WI38 (cell line): ENCODE results near the gene POLR1A.
A peak's percentile ranks its signal among the peaks of the same experiment; 100 is the strongest.

Experiments
- H3K4me3 ChIP-seq: 2 replicates; pipeline ENCODE4 v1.5.1; 2011; ENCODE audit warnings: low read depth, mild to moderate bottlenecking, control low read depth, low read length
- CTCF ChIP-seq: IDR thresholded peaks from 2 replicates; pipeline ENCODE4 v1.5.1; 2012; ENCODE audit warnings: low read depth, mild to moderate bottlenecking, control low read depth, low read length

POLR1A gene

GRCh38 chr2:86097114-86097896 is 8.4 kb downstream of the POLR1A start:
- no peak for TF ChIP-seq CTCF

DNA sequence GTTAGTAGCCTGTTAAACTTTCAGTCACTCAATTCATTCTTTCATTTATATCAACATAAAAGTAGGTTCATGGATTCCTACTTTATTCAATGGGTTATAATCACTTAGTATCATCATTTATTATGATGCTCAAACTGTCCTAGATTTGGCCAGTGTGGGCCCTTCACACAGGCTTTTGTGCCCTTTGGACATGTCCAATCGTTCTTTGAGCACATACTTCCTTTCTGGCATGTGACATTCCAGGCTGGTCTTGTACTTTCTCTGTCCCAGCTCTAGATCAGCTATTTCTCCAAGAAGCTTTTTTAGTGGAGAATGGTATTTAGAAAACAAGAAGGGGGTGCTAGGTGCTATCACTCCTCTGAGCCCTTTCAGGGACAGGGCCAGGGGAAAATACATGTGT is 11.5 kb downstream of the POLR1A start:
- no peak for TF ChIP-seq CTCF
- H3K4me3 ChIP-seq: no peak overlapping the region

More at GRCh38 chr2:86097114-86097896, 8.4 kb downstream of the POLR1A start:
- H3K4me3 ChIP-seq: no peak overlapping the region

DNA sequence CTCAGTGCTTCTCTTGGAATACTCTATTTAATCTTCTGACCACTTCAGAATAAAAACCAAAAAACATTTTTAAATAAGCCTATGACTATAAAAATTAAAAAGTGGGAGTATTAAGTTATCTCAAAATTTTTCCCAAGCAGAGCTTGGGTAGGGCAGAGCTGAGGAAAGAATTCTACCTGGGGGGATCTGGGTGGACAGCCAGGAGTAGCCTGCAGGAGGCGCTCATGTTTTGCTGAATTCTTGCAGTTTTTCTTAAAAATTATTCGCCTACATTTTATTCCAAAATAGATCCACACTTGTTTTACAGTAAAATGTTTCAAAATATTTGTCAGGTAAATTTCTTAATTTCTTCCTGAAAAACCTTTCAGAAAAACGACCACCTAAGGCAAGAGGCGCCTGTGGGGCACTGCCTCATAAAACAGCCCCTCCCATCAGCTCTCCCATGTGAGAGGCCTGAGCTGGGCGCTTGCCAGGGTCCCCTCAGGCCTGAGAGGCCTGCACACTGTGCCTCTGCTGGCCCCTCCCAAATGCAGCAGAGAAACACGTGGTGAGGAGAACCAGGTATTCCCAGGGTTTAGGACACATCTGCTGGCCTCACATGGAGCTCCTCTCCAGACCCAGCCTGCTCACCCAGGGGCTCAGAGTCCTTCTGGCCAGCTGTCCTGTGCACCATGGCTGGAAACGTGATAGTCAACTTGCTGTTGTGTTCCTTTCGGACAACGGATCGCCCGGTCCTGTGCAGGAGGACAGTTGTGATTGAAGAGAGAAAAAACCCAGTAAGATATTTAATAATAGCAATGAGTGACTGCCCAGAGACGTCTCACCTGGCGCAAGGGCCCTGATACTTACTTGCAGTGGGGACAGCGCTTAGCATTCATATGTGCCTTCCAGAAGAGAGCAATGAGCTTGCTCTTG is 17.5 kb downstream of the POLR1A start:
- no peak overlapping the region for H3K4me3 ChIP-seq

DNA sequence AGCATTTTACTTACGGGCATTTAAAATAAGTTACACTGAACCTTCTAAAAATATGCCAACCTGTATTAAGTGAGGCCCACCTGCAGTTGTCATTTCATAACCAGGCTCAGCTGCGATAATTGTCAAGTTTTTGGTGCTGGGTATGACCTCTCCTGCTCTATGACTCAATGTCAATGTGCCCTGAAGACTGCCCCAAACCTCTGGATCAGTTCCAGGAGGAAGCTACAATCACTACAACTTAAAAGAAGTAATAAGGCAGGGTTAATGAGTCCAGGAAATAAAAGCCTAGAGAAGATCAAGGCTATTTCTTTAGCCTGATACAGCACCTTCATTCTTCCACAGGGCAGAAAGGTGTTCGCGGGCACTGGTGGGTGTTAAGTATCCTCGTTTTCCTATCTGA is 22.9 kb downstream of the POLR1A start:
- H3K4me3 ChIP-seq: no peak overlapping the region
- TF ChIP-seq CTCF: no peak

More for the DNA sequence above, 17.5 kb downstream of the POLR1A start:
- TF ChIP-seq CTCF: peak; percentile 20

- no peak for TF ChIP-seq CTCF
- H3K4me3 ChIP-seq: no peak overlapping the region
Observed at GRCh38 chr2:86081724-86082123, 24.0 kb downstream of the POLR1A start.

DNA sequence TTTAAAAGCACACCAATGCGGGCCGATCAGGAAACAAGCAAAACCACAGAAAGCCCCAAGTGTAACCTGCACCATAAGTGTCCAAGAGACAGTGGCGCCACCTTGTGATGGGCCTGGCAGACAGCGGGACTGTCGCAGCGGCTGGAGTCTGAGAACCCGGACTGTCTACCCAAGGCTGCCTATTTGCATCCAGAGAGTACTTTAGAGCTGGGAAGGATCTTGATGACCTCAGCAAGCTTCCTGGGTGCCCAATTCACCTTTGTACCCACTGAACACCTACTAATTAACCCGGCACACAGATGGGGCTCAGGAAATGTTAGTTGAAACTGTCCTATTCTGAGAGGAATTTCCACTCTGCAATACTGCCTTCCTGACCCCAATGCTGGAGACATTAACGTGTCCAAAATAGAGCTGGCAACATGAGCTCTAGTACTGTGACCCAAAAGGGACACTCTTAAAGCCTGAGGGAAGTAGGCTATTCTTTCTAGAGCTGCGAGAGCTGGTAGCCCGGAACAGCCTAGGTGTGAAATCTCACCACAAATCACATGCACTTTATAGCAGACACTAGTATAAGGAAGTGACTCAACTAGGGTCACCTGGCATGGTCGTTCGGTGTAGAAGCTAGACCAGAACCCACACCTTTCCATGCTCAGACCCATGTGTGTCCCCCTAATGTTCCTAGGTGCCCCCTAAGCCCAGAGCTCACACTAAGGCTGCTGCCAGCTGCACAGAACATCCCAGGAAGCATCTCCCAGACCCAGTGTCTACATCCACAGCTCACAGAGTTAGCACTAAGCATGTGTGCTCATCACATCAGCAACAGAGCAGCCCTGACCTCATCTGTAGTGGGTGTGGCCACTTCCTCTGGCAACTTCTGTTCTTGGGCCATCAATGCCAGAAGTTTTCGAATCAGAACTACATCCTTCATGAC is 25.4 kb downstream of the POLR1A start:
- H3K4me3 ChIP-seq: no peak overlapping the region
- TF ChIP-seq CTCF: peak; percentile 84
